GM21528 (cell line): ENCODE results near the gene DALRD3.
A peak's percentile ranks its signal among the peaks of the same experiment; 100 is the strongest.
"Not testable (repeated sequence)": the region's sequence is repeated elsewhere in the genome, so short reads cannot be mapped to it uniquely, and the experiment has no call there.

Source experiments
- ATAC-seq: cut with Tn5 transposase; IDR thresholded peaks from one replicate; pipeline ENCODE4 v1.9.1; 2021; ENCODE audit warnings: mild to moderate bottlenecking, moderate library complexity; ENCODE audit not compliant: unreplicated experiment, low FRiP score

The DALRD3 gene

GRCh38 chr3:49022688-49023171, 4.3 kb upstream of the DALRD3 start:
- no peak for ATAC-seq

- ATAC-seq = peak; percentile 61
These were observed 3.7 kb upstream of the DALRD3 start, which contains the start of gene NDUFAF3 for GRCh38 chr3:49021813-49022687. TSS of gene NDUFAF3 (plus strand) at chr3:49022121. CDS start at chr3:49022145, 24 bp downstream.

- peak; percentile 52 for ATAC-seq
These were observed 2.9 kb upstream of the DALRD3 start for GRCh38 chr3:49021213-49021812.

GRCh38 chr3:49020330-49021212, 2.2 kb upstream of the DALRD3 start:
- ATAC-seq = no peak

- ATAC-seq = no peak
These were observed 1.6 kb upstream of the DALRD3 start for GRCh38 chr3:49019941-49020329.

GRCh38 chr3:49018707-49019006, 277 bp upstream of the DALRD3 start:
- no peak for ATAC-seq

- ATAC-seq = no peak
These were observed 980 bp downstream of the DALRD3 start for GRCh38 chr3:49017229-49017970.

- no peak for ATAC-seq
These were observed 1.8 kb downstream of the DALRD3 start for GRCh38 chr3:49016414-49017228.

- no peak for ATAC-seq
These were observed 2.6 kb downstream of the DALRD3 start for GRCh38 chr3:49015765-49016164.

- no peak for ATAC-seq
These were observed 3.3 kb downstream of the DALRD3 start for GRCh38 chr3:49015072-49015471.

GRCh38 chr3:49013738-49014660, 4.4 kb downstream of the DALRD3 start:
- ATAC-seq = no peak

- ATAC-seq = no peak
These were observed 5.2 kb downstream of the DALRD3 start for GRCh38 chr3:49013113-49013737.

- ATAC-seq = no peak
These were observed 5.9 kb downstream of the DALRD3 start for GRCh38 chr3:49012441-49013017.

GRCh38 chr3:49009396-49009795, 9.0 kb downstream of the DALRD3 start:
- no peak for ATAC-seq

GRCh38 chr3:49008627-49009026, 9.8 kb downstream of the DALRD3 start:
- ATAC-seq = not testable (repeated sequence)

- ATAC-seq = peak; percentile 42
These were observed 10.4 kb downstream of the DALRD3 start for GRCh38 chr3:49007771-49008528.
